ENCODE results near the gene ALPP.

ALPP gene

GRCh38 chr2:232343821-232344220 lies 34.7 kb upstream of the ALPP start:
- Histone ChIP-seq H3K27me3 (ENCODE audit: control insufficient read depth, insufficient read depth, low read length) (peaks cover 23% of the 10 kb centered on the region), H3K9ac (ENCODE audit: low read depth, low read length) (no peak overlapping the region), H3K4me1 (ENCODE audit: control insufficient read depth, insufficient read depth, low read length) (no peaks in the 10 kb centered on the region), H3K36me3 (ENCODE audit: insufficient read depth, low read length) (no peaks in the 10 kb centered on the region), H3K4me3 (ENCODE audit: low read length) (no peak overlapping the region), H3K9me3 (replicated peaks; ENCODE audit: low read length) (no peaks in the 10 kb centered on the region), H3K4me2 (ENCODE audit: low read length) (no peak overlapping the region)

GRCh38 chr2:232345251-232345650 lies 33.3 kb upstream of the ALPP start:
- Histone ChIP-seq H3K9ac (ENCODE audit: low read depth, low read length) (no peak overlapping the region), H3K27me3 (ENCODE audit: control insufficient read depth, insufficient read depth, low read length) (peaks cover 36% of the 10 kb centered on the region), H3K4me2 (ENCODE audit: low read length) (no peak overlapping the region), H3K4me3 (ENCODE audit: low read length) (no peak overlapping the region), H3K4me1 (ENCODE audit: control insufficient read depth, insufficient read depth, low read length) (no peaks in the 10 kb centered on the region), H3K9me3 (replicated peaks; ENCODE audit: low read length) (no peaks in the 10 kb centered on the region), H3K36me3 (ENCODE audit: insufficient read depth, low read length) (no peaks in the 10 kb centered on the region)

- Histone ChIP-seq H3K36me3 (ENCODE audit: insufficient read depth, low read length) (no peaks in the 10 kb centered on the region), H3K4me3 (ENCODE audit: low read length) (no peak overlapping the region), H3K27me3 (ENCODE audit: control insufficient read depth, insufficient read depth, low read length) (peaks cover 57% of the 10 kb centered on the region), H3K4me2 (ENCODE audit: low read length) (no peak overlapping the region), H3K9ac (ENCODE audit: low read depth, low read length) (no peak overlapping the region), H3K4me1 (ENCODE audit: control insufficient read depth, insufficient read depth, low read length) (no peaks in the 10 kb centered on the region), H3K9me3 (replicated peaks; ENCODE audit: low read length) (no peaks in the 10 kb centered on the region)
These were observed 31.2 kb upstream of the ALPP start for GRCh38 chr2:232347369-232347768.

- Histone ChIP-seq H3K27me3 (ENCODE audit: control insufficient read depth, insufficient read depth, low read length) (peaks cover 71% of the 10 kb centered on the region), H3K9ac (ENCODE audit: low read depth, low read length) (no peak overlapping the region), H3K4me1 (ENCODE audit: control insufficient read depth, insufficient read depth, low read length) (no peaks in the 10 kb centered on the region), H3K36me3 (ENCODE audit: insufficient read depth, low read length) (no peaks in the 10 kb centered on the region), H3K9me3 (replicated peaks; ENCODE audit: low read length) (no peaks in the 10 kb centered on the region), H3K4me2 (ENCODE audit: low read length) (no peak overlapping the region), H3K4me3 (ENCODE audit: low read length) (no peak overlapping the region)
These were observed 29.6 kb upstream of the ALPP start for GRCh38 chr2:232348936-232349335.

GRCh38 chr2:232349546-232349945 lies 29.0 kb upstream of the ALPP start:
- H3K36me3 ChIP-seq (ENCODE audit: insufficient read depth, low read length), result no peaks in the 10 kb centered on the region
- H3K9me3 ChIP-seq (replicated peaks; ENCODE audit: low read length), result no peaks in the 10 kb centered on the region
- H3K27me3 ChIP-seq (ENCODE audit: control insufficient read depth, insufficient read depth, low read length), result peaks cover 72% of the 10 kb centered on the region
- H3K9ac ChIP-seq (ENCODE audit: low read depth, low read length), result no peak overlapping the region
- no peaks in the 10 kb centered on the region for H3K4me1 ChIP-seq (ENCODE audit: control insufficient read depth, insufficient read depth, low read length)
- H3K4me3 ChIP-seq (ENCODE audit: low read length), result no peak overlapping the region
- H3K4me2 ChIP-seq (ENCODE audit: low read length), result no peak overlapping the region

- H3K4me2 ChIP-seq (ENCODE audit: low read length), result no peak overlapping the region
- H3K9ac ChIP-seq (ENCODE audit: low read depth, low read length), result no peak overlapping the region
- H3K9me3 ChIP-seq (replicated peaks; ENCODE audit: low read length), result no peaks in the 10 kb centered on the region
- no peak overlapping the region for H3K4me3 ChIP-seq (ENCODE audit: low read length)
- peaks cover 72% of the 10 kb centered on the region for H3K27me3 ChIP-seq (ENCODE audit: control insufficient read depth, insufficient read depth, low read length)
- no peaks in the 10 kb centered on the region for H3K36me3 ChIP-seq (ENCODE audit: insufficient read depth, low read length)
- H3K4me1 ChIP-seq (ENCODE audit: control insufficient read depth, insufficient read depth, low read length), result no peaks in the 10 kb centered on the region
These were observed 28.5 kb upstream of the ALPP start for GRCh38 chr2:232349946-232350635.

- peaks cover 72% of the 10 kb centered on the region for H3K27me3 ChIP-seq (ENCODE audit: control insufficient read depth, insufficient read depth, low read length)
- no peaks in the 10 kb centered on the region for H3K9me3 ChIP-seq (replicated peaks; ENCODE audit: low read length)
- H3K4me2 ChIP-seq (ENCODE audit: low read length), result no peak overlapping the region
- H3K4me3 ChIP-seq (ENCODE audit: low read length), result no peak overlapping the region
- no peaks in the 10 kb centered on the region for H3K4me1 ChIP-seq (ENCODE audit: control insufficient read depth, insufficient read depth, low read length)
- no peak overlapping the region for H3K9ac ChIP-seq (ENCODE audit: low read depth, low read length)
- H3K36me3 ChIP-seq (ENCODE audit: insufficient read depth, low read length), result no peaks in the 10 kb centered on the region
These were observed 27.5 kb upstream of the ALPP start for GRCh38 chr2:232350804-232351685.

- peaks cover 69% of the 10 kb centered on the region for H3K27me3 ChIP-seq (ENCODE audit: control insufficient read depth, insufficient read depth, low read length)
- no peak overlapping the region for H3K4me2 ChIP-seq (ENCODE audit: low read length)
- H3K4me3 ChIP-seq (ENCODE audit: low read length), result no peak overlapping the region
- no peaks in the 10 kb centered on the region for H3K36me3 ChIP-seq (ENCODE audit: insufficient read depth, low read length)
- H3K9me3 ChIP-seq (replicated peaks; ENCODE audit: low read length), result no peaks in the 10 kb centered on the region
- H3K4me1 ChIP-seq (ENCODE audit: control insufficient read depth, insufficient read depth, low read length), result no peaks in the 10 kb centered on the region
- no peak overlapping the region for H3K9ac ChIP-seq (ENCODE audit: low read depth, low read length)
These were observed 26.7 kb upstream of the ALPP start for GRCh38 chr2:232351686-232352510.

- H3K36me3 ChIP-seq (ENCODE audit: insufficient read depth, low read length), result no peaks in the 10 kb centered on the region
- no peaks in the 10 kb centered on the region for H3K9me3 ChIP-seq (replicated peaks; ENCODE audit: low read length)
- H3K4me2 ChIP-seq (ENCODE audit: low read length), result no peak overlapping the region
- H3K4me3 ChIP-seq (ENCODE audit: low read length), result no peak overlapping the region
- H3K9ac ChIP-seq (ENCODE audit: low read depth, low read length), result no peak overlapping the region
- peaks cover 62% of the 10 kb centered on the region for H3K27me3 ChIP-seq (ENCODE audit: control insufficient read depth, insufficient read depth, low read length)
- H3K4me1 ChIP-seq (ENCODE audit: control insufficient read depth, insufficient read depth, low read length), result no peaks in the 10 kb centered on the region
These were observed 25.9 kb upstream of the ALPP start for GRCh38 chr2:232352511-232353091.

GRCh38 chr2:232353096-232353495 lies 25.5 kb upstream of the ALPP start:
- no peak overlapping the region for H3K4me2 ChIP-seq (ENCODE audit: low read length)
- H3K9me3 ChIP-seq (replicated peaks; ENCODE audit: low read length), result no peaks in the 10 kb centered on the region
- no peaks in the 10 kb centered on the region for H3K36me3 ChIP-seq (ENCODE audit: insufficient read depth, low read length)
- H3K9ac ChIP-seq (ENCODE audit: low read depth, low read length), result no peak overlapping the region
- H3K4me1 ChIP-seq (ENCODE audit: control insufficient read depth, insufficient read depth, low read length), result no peaks in the 10 kb centered on the region
- peaks cover 59% of the 10 kb centered on the region for H3K27me3 ChIP-seq (ENCODE audit: control insufficient read depth, insufficient read depth, low read length)
- H3K4me3 ChIP-seq (ENCODE audit: low read length), result no peak overlapping the region

GRCh38 chr2:232353660-232354059 lies 24.9 kb upstream of the ALPP start:
- Histone ChIP-seq H3K27me3 (ENCODE audit: control insufficient read depth, insufficient read depth, low read length) (peaks cover 53% of the 10 kb centered on the region), H3K9ac (ENCODE audit: low read depth, low read length) (no peak overlapping the region)

More at GRCh38 chr2:232353660-232354059, 24.9 kb upstream of the ALPP start:
- Histone ChIP-seq H3K4me3 (ENCODE audit: low read length) (no peak overlapping the region), H3K9me3 (replicated peaks; ENCODE audit: low read length) (no peaks in the 10 kb centered on the region), H3K36me3 (ENCODE audit: insufficient read depth, low read length) (no peaks in the 10 kb centered on the region), H3K4me1 (ENCODE audit: control insufficient read depth, insufficient read depth, low read length) (no peaks in the 10 kb centered on the region), H3K4me2 (ENCODE audit: low read length) (no peak overlapping the region)

Data from skeletal muscle satellite cell (primary cell).